GM12874 (cell line): ENCODE results near the gene SELPLG.

Source experiments
- CTCF ChIP-seq: IDR thresholded peaks from 2 replicates; pipeline ENCODE4 v1.5.1; 2011; ENCODE audit warnings: low read depth, mild to moderate bottlenecking, control low read depth, low read length, moderate library complexity; ENCODE audit not compliant: insufficient read depth

The SELPLG gene

GRCh38 chr12:108672054-108672453 lies 38.4 kb upstream of the SELPLG start:
- TF ChIP-seq CTCF, result no peak

- TF ChIP-seq CTCF, result no peak
These were observed 37.4 kb upstream of the SELPLG start for GRCh38 chr12:108671110-108671509.

DNA sequence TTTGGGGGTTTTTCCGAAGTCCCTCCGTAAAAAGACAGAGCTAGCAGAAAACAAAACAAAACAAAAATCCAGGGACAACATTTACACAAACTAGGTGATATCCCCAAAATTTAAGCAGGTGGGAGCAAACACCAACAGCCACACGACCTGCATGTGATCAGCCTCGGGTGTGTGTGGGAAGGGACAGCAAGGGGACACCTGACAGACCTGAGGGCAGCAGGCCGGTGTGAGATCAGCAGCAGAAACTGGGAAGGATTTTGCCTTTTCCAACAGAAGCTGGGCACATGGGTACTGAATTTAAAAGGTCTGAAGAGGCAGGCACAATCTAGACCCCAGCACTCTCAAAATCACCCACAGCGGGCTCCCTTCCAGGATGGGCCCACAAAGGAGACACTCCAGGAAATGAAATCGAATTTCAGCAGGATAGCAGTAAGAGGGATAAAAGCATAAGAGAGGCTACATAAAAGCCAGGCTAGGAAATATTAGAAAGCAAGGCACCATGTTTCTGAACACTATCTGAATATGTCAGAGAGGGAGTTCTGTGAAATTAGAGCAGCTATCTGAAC lies 36.5 kb upstream of the SELPLG start:
- no peak for TF ChIP-seq CTCF

- TF ChIP-seq CTCF, result no peak
These were observed 34.8 kb upstream of the SELPLG start for GRCh38 chr12:108668542-108668941.

GRCh38 chr12:108668063-108668462 lies 34.4 kb upstream of the SELPLG start:
- no peak for TF ChIP-seq CTCF

GRCh38 chr12:108667349-108667748 lies 33.7 kb upstream of the SELPLG start:
- no peak for TF ChIP-seq CTCF

DNA sequence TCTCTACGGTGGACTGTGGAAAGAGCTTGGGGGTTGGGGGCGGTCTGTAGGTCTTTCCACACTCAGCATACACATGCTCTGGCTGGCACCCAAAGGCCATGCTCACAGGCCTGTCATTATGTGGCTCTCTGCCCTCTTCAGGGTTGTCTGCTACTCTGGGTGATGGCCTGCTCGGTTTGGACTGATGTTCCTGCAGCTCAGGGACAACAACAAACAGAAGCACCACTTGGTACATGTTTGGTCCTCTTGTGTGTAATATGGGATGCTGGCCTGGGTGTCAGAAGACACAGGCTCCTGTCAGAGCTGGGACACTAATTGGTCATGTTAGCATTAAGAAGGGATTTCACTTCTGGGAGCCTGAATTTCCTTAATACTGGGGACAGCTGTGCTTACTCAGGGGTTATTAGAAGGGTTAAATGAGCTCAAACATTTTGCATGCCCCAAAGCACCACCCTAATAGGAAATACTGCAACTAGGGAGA lies 32.7 kb upstream of the SELPLG start:
- TF ChIP-seq CTCF, result no peak
